HepG2 (cell line): Measurements from ENCODE around the gene SHISA9.
A peak's percentile ranks its signal among the peaks of the same experiment; 100 is the strongest.

Experiments used
- EP300 ChIP-seq, 3 experiments: sonication (generic) in 1 of 3; formaldehyde crosslinking in 1 of 3; IDR thresholded peaks; 2 replicates each; pipeline versions ENCODE4 v1.5.1 to v1.6.1; 2011 to 2020; ENCODE audit warnings: low read depth in 2 of 3, low read length in 2 of 3, borderline replicate concordance in 1 of 3, improper control_type of control experiment in 1 of 3, mild to moderate bottlenecking in 1 of 3, missing genetic modification reagents in 1 of 3, moderate library complexity in 1 of 3
- GATAD2A ChIP-seq: IDR thresholded peaks from 2 replicates; pipeline ENCODE4 v1.6.1; 2016
- REST ChIP-seq, 2 experiments: IDR thresholded peaks; 2 replicates each; pipeline ENCODE4 v1.6.1; 2011 to 2012; ENCODE audit warnings: low read length in 2 of 2, borderline replicate concordance in 1 of 2, low read depth in 1 of 2, mild to moderate bottlenecking in 1 of 2, moderate library complexity in 1 of 2
- ZBTB7A ChIP-seq: sonication (generic); formaldehyde crosslinking; IDR thresholded peaks from 2 replicates; pipeline ENCODE4 v1.8.0; 2022; ENCODE audit warnings: mild to moderate bottlenecking, missing genetic modification reagents

- TF ChIP-seq EP300 (IDR thresholded peaks at IDR 0.05; ENCODE audit: low read depth in 2 of 2, low read length in 2 of 2) (peak; percentile 90 to 96; a peak in 3 of 4 replicates), EP300 (CRISPR knock-in tag; IDR thresholded peaks at IDR 0.05; ENCODE audit: borderline replicate concordance) (peak; percentile 91), REST (IDR thresholded peaks at IDR 0.05; ENCODE audit: borderline replicate concordance in 1 of 2, low read depth in 1 of 2, low read length in 2 of 2) (no peak; a peak in 1 of 4 replicates), GATAD2A (CRISPR knock-in tag) (peak; percentile 59; the same call in 1 of the 2 replicates), ZBTB7A (CRISPR knock-in tag) (no peak)
Measured at GRCh38 chr16:13110124-13110796, 208.9 kb downstream of the SHISA9 start.
